ENCODE results near the gene SPRR1A.
"Not testable (repeated sequence)": the region's sequence is repeated elsewhere in the genome, so short reads cannot be mapped to it uniquely, and the experiment has no call there.

Gene SPRR1A

DNA sequence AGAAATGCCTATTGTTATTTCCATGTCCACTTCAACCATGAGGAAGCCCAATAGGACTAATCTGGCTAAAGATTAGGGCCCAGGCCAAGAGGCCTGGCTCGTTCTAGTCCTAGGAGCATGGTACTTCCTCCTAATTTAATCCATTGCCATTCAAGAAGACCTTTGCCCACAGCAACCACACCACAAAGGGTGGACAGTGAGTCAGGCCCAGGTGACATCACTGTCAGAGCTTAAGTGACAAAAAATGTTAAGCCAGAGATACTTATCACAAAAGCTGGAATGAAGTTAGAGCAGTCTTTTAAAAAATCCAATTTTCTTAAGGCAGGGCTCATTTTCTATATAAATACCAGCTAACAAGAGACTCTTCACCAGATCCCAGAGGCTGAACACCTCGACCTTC, 17.5 kb downstream of the SPRR1A start, which contains the start of gene SPRR3:
Gene SPRR3 (plus strand): TSS at position 368 of the 400 bp plus-strand sequence. CDS start 1,272 bp downstream, outside the sequence.
- no peak for DNase-seq (ENCODE audit: low read depth, low spot score)
- POLR2A ChIA-PET = no interaction called here
- H3K4me3 ChIP-seq (ENCODE audit: low read depth, low read length) = no peak within 1 kb of the TSS
- no peak for TF ChIP-seq CTCF (IDR thresholded peaks at IDR 0.05; ENCODE audit: insufficient read depth, low read length, missing control alignments)
- CTCF ChIA-PET = no interaction called here

DNA sequence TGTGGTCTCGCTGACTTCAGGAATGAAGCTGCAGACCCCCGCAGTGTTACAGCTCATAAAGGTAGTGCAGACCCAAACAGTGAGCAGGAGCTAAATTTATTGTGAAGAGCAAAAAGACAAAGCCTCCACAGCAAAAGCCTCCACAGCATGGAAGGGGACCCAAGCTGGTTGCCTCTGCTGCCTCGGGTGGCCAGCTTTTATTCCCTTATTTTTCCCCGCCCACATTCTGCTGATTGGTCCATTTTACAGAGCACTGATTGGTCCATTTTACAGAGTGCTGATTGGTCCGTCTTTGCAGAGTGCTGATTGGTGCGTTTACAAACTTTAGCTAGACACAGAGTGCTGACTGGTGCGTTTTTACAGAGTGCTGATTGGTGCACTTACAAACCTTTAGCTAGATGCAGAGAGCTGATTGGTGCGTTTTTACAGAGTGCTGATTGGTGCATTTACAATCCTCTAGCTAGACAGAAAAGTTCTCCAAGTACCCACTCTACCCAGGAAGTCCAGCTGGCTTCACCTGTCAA, 27.4 kb downstream of the SPRR1A start:
- POLR2A ChIA-PET; DNase-seq (ENCODE audit: low read depth, low spot score); H3K4me3 ChIP-seq (ENCODE audit: low read depth, low read length); CTCF ChIA-PET: not testable (repeated sequence)

- DNase-seq (ENCODE audit: low read depth, low spot score); CTCF ChIA-PET; POLR2A ChIA-PET; H3K4me3 ChIP-seq (ENCODE audit: low read depth, low read length): not testable (repeated sequence)
Observed at GRCh38 chr1:153021829-153022228, 37.9 kb downstream of the SPRR1A start.

GRCh38 chr1:153022340-153022739, 38.5 kb downstream of the SPRR1A start:
- DNase-seq (ENCODE audit: low read depth, low spot score); POLR2A ChIA-PET; H3K4me3 ChIP-seq (ENCODE audit: low read depth, low read length); CTCF ChIA-PET: not testable (repeated sequence)

GRCh38 chr1:153023109-153023508, 39.2 kb downstream of the SPRR1A start:
- ChIA-PET CTCF (no interaction called here), POLR2A (no interaction called here)
- no peak overlapping the region for H3K4me3 ChIP-seq (ENCODE audit: low read depth, low read length)
- DNase-seq (ENCODE audit: low read depth, low spot score) = no peak
- TF ChIP-seq CTCF (IDR thresholded peaks at IDR 0.05; ENCODE audit: insufficient read depth, low read length, missing control alignments) = no peak

GRCh38 chr1:153024413-153024812, 40.5 kb downstream of the SPRR1A start:
- ChIA-PET CTCF (no interaction called here), POLR2A (no interaction called here)
- no peak for DNase-seq (ENCODE audit: low read depth, low spot score)
- TF ChIP-seq CTCF (IDR thresholded peaks at IDR 0.05; ENCODE audit: insufficient read depth, low read length, missing control alignments) = no peak
- H3K4me3 ChIP-seq (ENCODE audit: low read depth, low read length) = no peak overlapping the region

- H3K4me3 ChIP-seq (ENCODE audit: low read depth, low read length) = no peak overlapping the region
- DNase-seq (ENCODE audit: low read depth, low spot score) = no peak
- ChIA-PET CTCF (no interaction called here), POLR2A (no interaction called here)
- no peak for TF ChIP-seq CTCF (IDR thresholded peaks at IDR 0.05; ENCODE audit: insufficient read depth, low read length, missing control alignments)
Observed at GRCh38 chr1:153025797-153026196, 41.9 kb downstream of the SPRR1A start.

DNA sequence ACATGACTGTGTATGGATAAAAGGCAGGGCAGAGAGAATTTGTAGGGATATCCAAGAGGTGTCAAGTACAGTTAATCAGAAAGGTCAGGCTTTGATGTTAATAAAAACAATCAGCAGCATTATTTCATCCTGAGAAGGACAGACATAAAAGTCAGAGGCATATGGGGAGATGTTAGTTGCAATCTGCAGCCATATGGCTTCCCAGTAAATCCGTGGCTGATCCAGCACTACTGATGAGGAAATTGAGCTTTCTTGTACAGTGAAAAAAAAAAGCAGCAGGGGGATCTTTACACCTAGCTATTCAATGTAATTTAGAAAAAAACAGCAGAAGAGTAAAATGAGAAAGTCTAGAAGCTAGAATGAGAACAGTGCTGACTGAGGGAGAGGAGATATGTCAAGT, 44.9 kb downstream of the SPRR1A start:
- CTCF ChIA-PET = no interaction called here

More for the DNA sequence above, 44.9 kb downstream of the SPRR1A start:
- POLR2A ChIA-PET = no interaction called here
- no peak for TF ChIP-seq CTCF (IDR thresholded peaks at IDR 0.05; ENCODE audit: insufficient read depth, low read length, missing control alignments)
- no peak overlapping the region for H3K4me3 ChIP-seq (ENCODE audit: low read depth, low read length)
- no peak for DNase-seq (ENCODE audit: low read depth, low spot score)

Measured in AG04449 (cell line).